Endodermal cell (in vitro differentiated cells): ENCODE data around the gene ASS1. TPM values are rescaled to one million over a fixed set of nuclear protein-coding genes. Genes with fewer than 3 reads are reported as not detected.

Experiments used
- DNase-seq: peaks from one replicate; pipeline ENCODE4 v3.0.0-alpha.2; 2017
- H3K27ac ChIP-seq: 2 replicates; pipeline ENCODE4 v1.5.1; 2013; ENCODE audit warnings: mild to moderate bottlenecking, low read depth, low read length, moderate library complexity
- H3K27me3 ChIP-seq: 2 replicates; pipeline ENCODE4 v1.6.1; 2013; ENCODE audit warnings: mild to moderate bottlenecking, low read length, moderate library complexity; ENCODE audit not compliant: insufficient read depth, control insufficient read depth, poor library complexity, severe bottlenecking
- H3K36me3 ChIP-seq: 2 replicates; pipeline ENCODE4 v1.7.0; 2013; ENCODE audit warnings: mild to moderate bottlenecking, low read length, moderate library complexity; ENCODE audit not compliant: control insufficient read depth, insufficient read depth
- H3K4me1 ChIP-seq: one replicate; pipeline ENCODE4 v1.7.0; 2013; ENCODE audit warnings: low read length; ENCODE audit not compliant: control insufficient read depth, insufficient read depth
- H3K4me3 ChIP-seq: 2 replicates; pipeline ENCODE4 v1.5.1; 2013; ENCODE audit warnings: mild to moderate bottlenecking, low read length, moderate library complexity
- H3K9ac ChIP-seq: 2 replicates; pipeline ENCODE4 v1.6.1; 2013; ENCODE audit warnings: mild to moderate bottlenecking, low read length, moderate library complexity; ENCODE audit not compliant: poor library complexity, severe bottlenecking; ENCODE audit errors: extremely low read depth
- H3K9me3 ChIP-seq: 2 replicates; pipeline ENCODE4 v1.6.1; 2013; ENCODE audit warnings: mild to moderate bottlenecking, low read length, moderate library complexity; ENCODE audit not compliant: control insufficient read depth
- H3K27ac Mint-ChIP-seq: 2 replicates; pipeline ENCODE4 v1.8.0; 2020; ENCODE audit warnings: mixed read lengths
- H3K27me3 Mint-ChIP-seq: 2 replicates; pipeline ENCODE4 v1.8.0; 2021; ENCODE audit warnings: mild to moderate bottlenecking, mixed read lengths; ENCODE audit not compliant: insufficient read depth
- H3K36me3 Mint-ChIP-seq: 2 replicates; pipeline ENCODE4 v1.8.0; 2020; ENCODE audit warnings: low read depth, mixed read lengths
- H3K4me1 Mint-ChIP-seq: 2 replicates; pipeline ENCODE4 v1.8.0; 2020; ENCODE audit warnings: mixed read lengths
- H3K4me3 Mint-ChIP-seq: 2 replicates; pipeline ENCODE4 v1.8.0; 2020; ENCODE audit warnings: mild to moderate bottlenecking, moderate library complexity, mixed read lengths
- H3K9me3 Mint-ChIP-seq: 2 replicates; pipeline ENCODE4 v1.8.0; 2020; ENCODE audit warnings: mild to moderate bottlenecking, mixed read lengths
- WGBS, 2 experiments: methylation state at CpG; one replicate each; pipeline versions ENCODE4 v1.1.5 to v1.1.7; 2013; ENCODE audit warnings: missing lambda C conversion rate in 2 of 2, mixed read lengths in 1 of 2; ENCODE audit not compliant: insufficient coverage in 1 of 2, insufficient read length in 1 of 2; 5-methylcytosine and 5-hydroxymethylcytosine counted together
- total RNA-seq, 2 donors: library from RNA; stranded (reverse); fragmentation: NEBNext Ultra II Directional in 1 of 2; extraction: Animal tissue kit (Norgen Biotek cat#: 25700) in 1 of 2; gene quantifications; 2 replicates in 1 of 2; 3 replicates in 1 of 2; pipeline ENCODE4 v1.2.1, GENCODE V29; 2021
- TF ChIP-seq, protein P1 (sequence below): fragments of 200-600 bp; sonication (generic); conservative IDR thresholded peaks from 2 replicates; pipeline ENCODE4 v1.5.0; 2021; ENCODE audit warnings: antibody characterized with exemption, mild to moderate bottlenecking

ASS1 gene
- total RNA-seq, 2 donors from 2014 or later = 30.9 to 57.2 TPM

GRCh38 chr9:130442746-130443455, 1.9 kb upstream of the ASS1 start:
- Mint-ChIP-seq H3K36me3 (no peaks in the 10 kb centered on the region), H3K27me3 (peaks cover 16% of the 10 kb centered on the region), H3K27ac (no peak overlapping the region), H3K4me1 (peaks cover 15% of the 10 kb centered on the region), H3K9me3 (peaks cover 21% of the 10 kb centered on the region), H3K4me3 (no peak overlapping the region)
- DNase-seq = no peak
- no peak overlapping the region for H3K4me3 ChIP-seq
- no peak overlapping the region for H3K27ac ChIP-seq
- H3K4me1 ChIP-seq = peaks cover 12% of the 10 kb centered on the region
- WGBS, 2 experiments = 91 to 93% methylated on average over 7 to 9 of the region's 9 CpGs
- H3K9me3 ChIP-seq = peaks cover 16% of the 10 kb centered on the region
- H3K9ac ChIP-seq = no peak overlapping the region
- H3K36me3 ChIP-seq = no peaks in the 10 kb centered on the region
- TF ChIP-seq, protein P1, sequence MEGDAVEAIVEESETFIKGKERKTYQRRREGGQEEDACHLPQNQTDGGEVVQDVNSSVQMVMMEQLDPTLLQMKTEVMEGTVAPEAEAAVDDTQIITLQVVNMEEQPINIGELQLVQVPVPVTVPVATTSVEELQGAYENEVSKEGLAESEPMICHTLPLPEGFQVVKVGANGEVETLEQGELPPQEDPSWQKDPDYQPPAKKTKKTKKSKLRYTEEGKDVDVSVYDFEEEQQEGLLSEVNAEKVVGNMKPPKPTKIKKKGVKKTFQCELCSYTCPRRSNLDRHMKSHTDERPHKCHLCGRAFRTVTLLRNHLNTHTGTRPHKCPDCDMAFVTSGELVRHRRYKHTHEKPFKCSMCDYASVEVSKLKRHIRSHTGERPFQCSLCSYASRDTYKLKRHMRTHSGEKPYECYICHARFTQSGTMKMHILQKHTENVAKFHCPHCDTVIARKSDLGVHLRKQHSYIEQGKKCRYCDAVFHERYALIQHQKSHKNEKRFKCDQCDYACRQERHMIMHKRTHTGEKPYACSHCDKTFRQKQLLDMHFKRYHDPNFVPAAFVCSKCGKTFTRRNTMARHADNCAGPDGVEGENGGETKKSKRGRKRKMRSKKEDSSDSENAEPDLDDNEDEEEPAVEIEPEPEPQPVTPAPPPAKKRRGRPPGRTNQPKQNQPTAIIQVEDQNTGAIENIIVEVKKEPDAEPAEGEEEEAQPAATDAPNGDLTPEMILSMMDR = no peak
- peaks cover 21% of the 10 kb centered on the region for H3K27me3 ChIP-seq

GRCh38 chr9:130443456-130443801, 1.3 kb upstream of the ASS1 start:
- H3K27me3 ChIP-seq = peaks cover 21% of the 10 kb centered on the region
- no peaks in the 10 kb centered on the region for H3K36me3 Mint-ChIP-seq
- H3K4me3 ChIP-seq = no peak overlapping the region
- TF ChIP-seq, protein P1 = no peak
- no peak overlapping the region for H3K27ac ChIP-seq
- H3K9ac ChIP-seq = no peak overlapping the region
- peaks cover 21% of the 10 kb centered on the region for H3K9me3 Mint-ChIP-seq
- H3K4me1 ChIP-seq = peaks cover 12% of the 10 kb centered on the region
- H3K9me3 ChIP-seq = peaks cover 16% of the 10 kb centered on the region
- WGBS, 2 experiments = 91% methylated on average over 5 to 6 of the region's 6 CpGs
- H3K4me3 Mint-ChIP-seq = no peak overlapping the region
- no peaks in the 10 kb centered on the region for H3K36me3 ChIP-seq
- H3K27me3 Mint-ChIP-seq = peaks cover 16% of the 10 kb centered on the region
- H3K27ac Mint-ChIP-seq = no peak overlapping the region
- DNase-seq = no peak
- H3K4me1 Mint-ChIP-seq = peaks cover 15% of the 10 kb centered on the region

GRCh38 chr9:130443840-130444492, 795 bp upstream of the ASS1 start:
- Histone ChIP-seq H3K36me3 (no peaks in the 10 kb centered on the region), H3K4me1 (peaks cover 12% of the 10 kb centered on the region), H3K9me3 (peaks cover 16% of the 10 kb centered on the region), H3K4me3 (peak overlapping the region; percentile 81), H3K27ac (no peak overlapping the region), H3K27me3 (peaks cover 21% of the 10 kb centered on the region), H3K9ac (no peak overlapping the region)
- Mint-ChIP-seq H3K4me3 (peak overlapping the region; percentile 59), H3K27ac (no peak overlapping the region), H3K4me1 (peaks cover 15% of the 10 kb centered on the region), H3K36me3 (no peaks in the 10 kb centered on the region), H3K27me3 (peaks cover 19% of the 10 kb centered on the region), H3K9me3 (peaks cover 21% of the 10 kb centered on the region)
- DNase-seq = no peak
- WGBS, 2 experiments = 61 to 69% methylated on average over 8 to 14 of the region's 14 CpGs
- TF ChIP-seq, protein P1 = no peak
